ENCODE data around the gene FBP2.

GRCh38 chr9:94554439-94555331 is 38.9 kb downstream of the FBP2 start, which contains the start of gene PCAT7:
- no peak for TF ChIP-seq CTCF (IDR thresholded peaks at IDR 0.05)
- TF ChIP-seq POLR2A (IDR thresholded peaks at IDR 0.05) = no peak

All from lower leg skin (tissue), 3 donors.